Ovary (tissue), 9 donors: ENCODE data around the gene ARHGEF7. TPM values are rescaled to one million over a fixed set of nuclear protein-coding genes. Genes with fewer than 3 reads are reported as not detected.

Source experiments
- DNase-seq, 5 donors: peaks; one replicate each; pipeline ENCODE4 v3.0.0-alpha.2; 2019 to 2020
- H3K27ac ChIP-seq, 2 donors: fragments of 200-600 bp; one replicate each; pipeline versions ENCODE4 v1.5.1 to v1.8.0; 2019 to 2022
- H3K27me3 ChIP-seq: fragments of 200-600 bp; one replicate; pipeline ENCODE4 v1.8.0; 2022
- H3K36me3 ChIP-seq: fragments of 200-600 bp; sonication (generic); one replicate; pipeline ENCODE4 v1.5.1; 2019
- H3K4me1 ChIP-seq: one replicate; pipeline ENCODE4 v1.8.1; 2013; ENCODE audit warnings: mild to moderate bottlenecking, moderate library complexity; ENCODE audit not compliant: insufficient read depth
- H3K4me3 ChIP-seq: fragments of 200-600 bp; sonication (generic); one replicate; pipeline ENCODE4 v1.5.1; 2017
- H3K9me3 ChIP-seq, 2 donors: fragments of 200-600 bp in 1 of 2; sonication (generic) in 1 of 2; one replicate each; pipeline versions ENCODE4 v1.5.1 to v1.8.1; 2013 to 2019; ENCODE audit warnings: mild to moderate bottlenecking in 1 of 2, moderate library complexity in 1 of 2
- CTCF ChIP-seq, 3 donors: fragments of 450-650 bp in 2 of 3; fragments of 200-600 bp in 1 of 3; IDR thresholded peaks; one replicate each; pipeline versions ENCODE4 v1.5.1 to v1.8.0; 2016 to 2022; ENCODE audit warnings: antibody characterized with exemption in 3 of 3, mild to moderate bottlenecking in 1 of 3
- EP300 ChIP-seq: sonication (generic); formaldehyde crosslinking; IDR thresholded peaks from one replicate; pipeline ENCODE4 v1.6.1; 2017; ENCODE audit warnings: antibody characterized with exemption
- POLR2A ChIP-seq: fragments of 450-650 bp; IDR thresholded peaks from one replicate; pipeline ENCODE4 v1.6.1; 2017; ENCODE audit warnings: antibody characterized with exemption, mild to moderate bottlenecking, moderate library complexity
- WGBS, 3 donors: extraction: QIAGEN DNeasy Blood & Tissue Kit in 1 of 3; methylation state at CpG; one replicate each; pipeline versions ENCODE4 v1.1.5 to v1.1.7; 2013 to 2017; 5-methylcytosine and 5-hydroxymethylcytosine counted together
- intact Hi-C, 4 donors: fragments of 100-400 bp; cut with DNase I; formaldehyde crosslinking; loops; one replicate each; pipeline versions ENCODE4 v1.11.0 to v1.15.1; 2022 to 2023
- polyA plus RNA-seq, 2 donors: library from polyadenylated mRNA; stranded (reverse); fragments of 200-250 nt in 1 of 2; fragments of 350-450 nt in 1 of 2; fragmentation: Illumina TruSeq in 1 of 2; extraction: RNeasy Lipid Tissue Mini Kit (QIAGEN cat#74804) in 1 of 2; gene quantifications; one replicate each; pipeline ENCODE4 v1.2.3, GENCODE V29; 2013 to 2014
- total RNA-seq, 7 donors: library from RNA; depleted of rRNA in 2 of 7; stranded (reverse); fragments of >200 nt in 2 of 7; fragmentation: NEBNext Ultra II Directional in 3 of 7; extraction: Animal tissue kit (Norgen Biotek cat#: 25700) in 3 of 7; gene quantifications; one replicate each; pipeline versions ENCODE4 v1.1.0 to v1.2.4, GENCODE V29; 2016 to 2023
- donor health status: DM: no; HTN: no; CAD: no; lungs with moderate emphysema.
- donor health status: DM: no; HTN: no; CAD: no.
- donor health status: Bipolar disorder and iron deficiency.
- donor health status: DM: yes; HTN: yes; CAD: no.
- donor health status: DM: no; HTN: no; CAD: no.
- donor health status: DM: yes; HTN: yes; CAD: no.

Gene ARHGEF7
- total and polyA plus RNA-seq, 9 donors: 27.6 to 58.5 (median 52.2) TPM

- TF ChIP-seq CTCF (IDR thresholded peaks at IDR 0.05) (no peak), POLR2A (no peak), EP300 (no peak)
- DNase-seq: no peak
- H3K27ac ChIP-seq: no peak overlapping the region
- no peaks in the 10 kb centered on the region for H3K36me3 ChIP-seq
- intact Hi-C loops: loop anchor here in 2 of 4 donors (10.0 kb wide), 2 partner anchors 47 to 57 kb away; no protein-coding TSS in a partner anchor
- H3K4me3 ChIP-seq: no peak overlapping the region
- H3K9me3 ChIP-seq: no peaks in the 10 kb centered on the region
- H3K27me3 ChIP-seq: no peaks in the 10 kb centered on the region
- H3K4me1 ChIP-seq: peaks cover 8% of the 10 kb centered on the region
Measured at GRCh38 chr13:111158136-111158805, 43.2 kb downstream of the ARHGEF7 start.

- intact Hi-C loops: loop anchor here in 2 of 4 donors (10.0 kb wide), 2 partner anchors 45 to 55 kb away; no protein-coding TSS in a partner anchor
- H3K27me3 ChIP-seq: no peaks in the 10 kb centered on the region
- WGBS, 3 donors: 87 to 93% (median 88%) methylated on average over 3 of the region's 3 CpGs
- H3K4me1 ChIP-seq: peaks cover 6% of the 10 kb centered on the region
- H3K9me3 ChIP-seq: no peaks in the 10 kb centered on the region
- no peaks in the 10 kb centered on the region for H3K36me3 ChIP-seq
- H3K27ac ChIP-seq: no peak overlapping the region
- no peak for DNase-seq
- no peak for TF ChIP-seq EP300
- H3K4me3 ChIP-seq: no peak overlapping the region
Measured at GRCh38 chr13:111159362-111160320, 44.5 kb downstream of the ARHGEF7 start.

- no peak for DNase-seq
- Histone ChIP-seq H3K36me3 (no peaks in the 10 kb centered on the region), H3K27me3 (no peaks in the 10 kb centered on the region), H3K9me3 (no peaks in the 10 kb centered on the region), H3K4me3 (no peak overlapping the region), H3K27ac (no peak overlapping the region), H3K4me1 (peaks cover 6% of the 10 kb centered on the region)
- TF ChIP-seq CTCF (IDR thresholded peaks at IDR 0.05) (no peak), EP300 (no peak), POLR2A (no peak)
- intact Hi-C loops: no loop called here
- 92 to 97% (median 96%) methylated on average over 3 of the region's 3 CpGs for WGBS, 3 donors
Measured at GRCh38 chr13:111160648-111161047, 45.5 kb downstream of the ARHGEF7 start.

GRCh38 chr13:111161601-111162600 is 46.8 kb downstream of the ARHGEF7 start:
- Histone ChIP-seq H3K4me1 (peaks cover 10% of the 10 kb centered on the region), H3K4me3 (no peak overlapping the region), H3K27ac (no peak overlapping the region), H3K36me3 (no peaks in the 10 kb centered on the region), H3K9me3 (no peaks in the 10 kb centered on the region), H3K27me3 (no peaks in the 10 kb centered on the region)
- intact Hi-C loops: no loop called here
- no peak for DNase-seq
- no peak for TF ChIP-seq EP300
- TF ChIP-seq CTCF (IDR thresholded peaks at IDR 0.05): no peak
- no peak for TF ChIP-seq POLR2A
- WGBS, 3 donors: 79 to 82% (median 80%) methylated on average over 5 of the region's 5 CpGs
